HK-2 (cell line): ENCODE measurements around the gene PTPRU.

ENCODE experiments used
- DNase-seq: peaks from one replicate; pipeline ENCODE4 v3.0.0-alpha.2; 2018; ENCODE audit not compliant: unreplicated experiment

Gene PTPRU

GRCh38 chr1:29235955-29236711 lies at the start of gene PTPRU:
PTPRU (plus strand) TSS chr1:29236522; CDS start chr1:29236645, 123 bp downstream.
- peak; percentile 82 for DNase-seq

- DNase-seq: no peak
Measured at GRCh38 chr1:29186707-29187106, 49.6 kb upstream of the PTPRU start.

- no peak for DNase-seq
Measured at GRCh38 chr1:29190718-29191117, 45.6 kb upstream of the PTPRU start.

GRCh38 chr1:29193879-29194455 lies 42.4 kb upstream of the PTPRU start:
- no peak for DNase-seq

GRCh38 chr1:29195881-29196291 lies 40.4 kb upstream of the PTPRU start:
- no peak for DNase-seq

- DNase-seq: no peak
Measured at GRCh38 chr1:29196863-29197589, 39.3 kb upstream of the PTPRU start.

GRCh38 chr1:29197590-29197924 lies 38.8 kb upstream of the PTPRU start:
- no peak for DNase-seq

- no peak for DNase-seq
Measured at GRCh38 chr1:29197993-29198392, 38.3 kb upstream of the PTPRU start.

GRCh38 chr1:29200906-29201594 lies 35.3 kb upstream of the PTPRU start:
- no peak for DNase-seq

- no peak for DNase-seq
Measured at GRCh38 chr1:29201595-29202051, 34.7 kb upstream of the PTPRU start.

GRCh38 chr1:29202053-29202452 lies 34.3 kb upstream of the PTPRU start:
- DNase-seq: no peak

GRCh38 chr1:29202584-29203340 lies 33.6 kb upstream of the PTPRU start:
- DNase-seq: peak; percentile 95

GRCh38 chr1:29208442-29208841 lies 27.9 kb upstream of the PTPRU start:
- DNase-seq: no peak

GRCh38 chr1:29209173-29209572 lies 27.1 kb upstream of the PTPRU start:
- no peak for DNase-seq

- DNase-seq: no peak
Measured at GRCh38 chr1:29210278-29211085, 25.8 kb upstream of the PTPRU start.

- DNase-seq: no peak
Measured at GRCh38 chr1:29211086-29212030, 25.0 kb upstream of the PTPRU start.

GRCh38 chr1:29213055-29213454 lies 23.3 kb upstream of the PTPRU start:
- no peak for DNase-seq

- DNase-seq: no peak
Measured at GRCh38 chr1:29217633-29218032, 18.7 kb upstream of the PTPRU start.

- DNase-seq: no peak
Measured at GRCh38 chr1:29218223-29218622, 18.1 kb upstream of the PTPRU start.

- DNase-seq: no peak
Measured at GRCh38 chr1:29221296-29221695, 15.0 kb upstream of the PTPRU start.
